GM18873 (cell line): ENCODE data around the gene ROBO1.

Experiments used
- ATAC-seq: cut with Tn5 transposase; IDR thresholded peaks from one replicate; pipeline ENCODE4 v1.9.1; 2021; ENCODE audit warnings: mild to moderate bottlenecking, moderate library complexity, moderate number of reproducible peaks; ENCODE audit not compliant: unreplicated experiment, low FRiP score

ROBO1 gene

GRCh38 chr3:78868570-78868969 is 899.2 kb downstream of the ROBO1 start:
- no peak for ATAC-seq

GRCh38 chr3:78867409-78868372 is 900.1 kb downstream of the ROBO1 start:
- no peak for ATAC-seq

- ATAC-seq = no peak
These were observed 904.2 kb downstream of the ROBO1 start for GRCh38 chr3:78863306-78864203.

- no peak for ATAC-seq
These were observed 906.6 kb downstream of the ROBO1 start for GRCh38 chr3:78861156-78861555.

- ATAC-seq = no peak
These were observed 907.2 kb downstream of the ROBO1 start for GRCh38 chr3:78860567-78860966.

- ATAC-seq = no peak
These were observed 908.9 kb downstream of the ROBO1 start for GRCh38 chr3:78858910-78859309.

GRCh38 chr3:78858174-78858573 is 909.6 kb downstream of the ROBO1 start:
- ATAC-seq = no peak

- ATAC-seq = no peak
These were observed 910.2 kb downstream of the ROBO1 start for GRCh38 chr3:78857494-78858111.

- no peak for ATAC-seq
These were observed 911.6 kb downstream of the ROBO1 start for GRCh38 chr3:78856164-78856563.

- no peak for ATAC-seq
These were observed 912.6 kb downstream of the ROBO1 start for GRCh38 chr3:78855190-78855589.

GRCh38 chr3:78848392-78849288 is 919.2 kb downstream of the ROBO1 start:
- ATAC-seq = no peak

- ATAC-seq = no peak
These were observed 920.2 kb downstream of the ROBO1 start for GRCh38 chr3:78847603-78848002.

- no peak for ATAC-seq
These were observed 920.6 kb downstream of the ROBO1 start for GRCh38 chr3:78847203-78847602.

- ATAC-seq = no peak
These were observed 921.1 kb downstream of the ROBO1 start for GRCh38 chr3:78846718-78847117.

- no peak for ATAC-seq
These were observed 922.2 kb downstream of the ROBO1 start for GRCh38 chr3:78845605-78846004.

GRCh38 chr3:78844307-78844706 is 923.5 kb downstream of the ROBO1 start:
- no peak for ATAC-seq

GRCh38 chr3:78839693-78840092 is 928.1 kb downstream of the ROBO1 start:
- no peak for ATAC-seq

GRCh38 chr3:78838362-78838761 is 929.4 kb downstream of the ROBO1 start:
- no peak for ATAC-seq

- ATAC-seq = no peak
These were observed 932.9 kb downstream of the ROBO1 start for GRCh38 chr3:78834910-78835309.

GRCh38 chr3:78832785-78833204 is 935.0 kb downstream of the ROBO1 start:
- ATAC-seq = no peak
